ENCODE data around the gene PARM1.

Gene PARM1

GRCh38 chr4:74971862-74972261, 38.9 kb downstream of the PARM1 start:
- Mint-ChIP-seq H3K27me3 (ENCODE audit: low read depth, poor library complexity) (peaks cover 3% of the 10 kb centered on the region), H3K9me3 (peaks cover 18% of the 10 kb centered on the region), H3K4me1 (peaks cover 10% of the 10 kb centered on the region), H3K4me3 (no peak overlapping the region), H3K36me3 (ENCODE audit: low read depth) (peaks cover 16% of the 10 kb centered on the region), H3K27ac (no peak overlapping the region)
- no peak for TF ChIP-seq CTCF (IDR thresholded peaks at IDR 0.05)
- DNase-seq: no peak

- peaks cover 32% of the 10 kb centered on the region for H3K36me3 Mint-ChIP-seq (ENCODE audit: low read depth)
- peaks cover 7% of the 10 kb centered on the region for H3K27me3 Mint-ChIP-seq (ENCODE audit: low read depth, poor library complexity)
These were observed 42.2 kb downstream of the PARM1 start for GRCh38 chr4:74975082-74975481.

GRCh38 chr4:74975848-74976824, 43.2 kb downstream of the PARM1 start:
- no peaks in the 10 kb centered on the region for H3K4me1 Mint-ChIP-seq
- no peak for DNase-seq
- peaks cover 53% of the 10 kb centered on the region for H3K9me3 Mint-ChIP-seq
- peaks cover 9% of the 10 kb centered on the region for H3K27me3 Mint-ChIP-seq (ENCODE audit: low read depth, poor library complexity)
- no peak overlapping the region for H3K27ac Mint-ChIP-seq
- TF ChIP-seq CTCF (IDR thresholded peaks at IDR 0.05): no peak
- no peak overlapping the region for H3K4me3 Mint-ChIP-seq
- H3K36me3 Mint-ChIP-seq (ENCODE audit: low read depth): peaks cover 32% of the 10 kb centered on the region

More at GRCh38 chr4:74975082-74975481, 42.2 kb downstream of the PARM1 start:
- no peak overlapping the region for H3K4me3 Mint-ChIP-seq
- no peaks in the 10 kb centered on the region for H3K4me1 Mint-ChIP-seq
- no peak for TF ChIP-seq CTCF (IDR thresholded peaks at IDR 0.05)
- no peak for DNase-seq
- peaks cover 50% of the 10 kb centered on the region for H3K9me3 Mint-ChIP-seq
- H3K27ac Mint-ChIP-seq: no peak overlapping the region

GRCh38 chr4:74982546-74983252, 49.8 kb downstream of the PARM1 start:
- Mint-ChIP-seq H3K27ac (no peak overlapping the region), H3K36me3 (ENCODE audit: low read depth) (peaks cover 7% of the 10 kb centered on the region), H3K4me1 (no peaks in the 10 kb centered on the region), H3K4me3 (no peak overlapping the region), H3K9me3 (peaks cover 26% of the 10 kb centered on the region), H3K27me3 (ENCODE audit: low read depth, poor library complexity) (peaks cover 6% of the 10 kb centered on the region)
- no peak for DNase-seq
- no peak for TF ChIP-seq CTCF (IDR thresholded peaks at IDR 0.05)

GRCh38 chr4:74983253-74983635, 50.3 kb downstream of the PARM1 start:
- H3K27ac Mint-ChIP-seq: no peak overlapping the region

More at GRCh38 chr4:74983253-74983635, 50.3 kb downstream of the PARM1 start:
- no peak overlapping the region for H3K4me3 Mint-ChIP-seq
- peaks cover 6% of the 10 kb centered on the region for H3K27me3 Mint-ChIP-seq (ENCODE audit: low read depth, poor library complexity)
- peaks cover 21% of the 10 kb centered on the region for H3K9me3 Mint-ChIP-seq
- H3K4me1 Mint-ChIP-seq: no peaks in the 10 kb centered on the region
- no peak for DNase-seq
- no peak for TF ChIP-seq CTCF (IDR thresholded peaks at IDR 0.05)
- peaks cover 7% of the 10 kb centered on the region for H3K36me3 Mint-ChIP-seq (ENCODE audit: low read depth)

Measured in nephron progenitor cell (in vitro differentiated cells).